Right lobe of liver (tissue), 4 donors: ENCODE data around the gene MARF1.

Experiments
- POLR2A ChIP-seq: fragments of 450-650 bp; IDR thresholded peaks from one replicate; pipeline ENCODE4 v1.6.1; 2017; ENCODE audit warnings: antibody characterized with exemption, mild to moderate bottlenecking
- TF ChIP-seq, protein P1 (sequence below), 4 donors: fragments of 200-600 bp in 3 of 4; fragments of 450-650 bp in 1 of 4; IDR thresholded peaks; one replicate each; pipeline versions ENCODE4 v1.5.1 to v1.8.0; 2016 to 2022; ENCODE audit warnings: antibody characterized with exemption in 4 of 4, mild to moderate bottlenecking in 2 of 4
- donor health status: DM: no; HTN: no; CAD: no.
- donor health status: DM: no; HTN: no; CAD: no.
- donor health status: DM: no; HTN: yes; CAD: no.

DNA sequence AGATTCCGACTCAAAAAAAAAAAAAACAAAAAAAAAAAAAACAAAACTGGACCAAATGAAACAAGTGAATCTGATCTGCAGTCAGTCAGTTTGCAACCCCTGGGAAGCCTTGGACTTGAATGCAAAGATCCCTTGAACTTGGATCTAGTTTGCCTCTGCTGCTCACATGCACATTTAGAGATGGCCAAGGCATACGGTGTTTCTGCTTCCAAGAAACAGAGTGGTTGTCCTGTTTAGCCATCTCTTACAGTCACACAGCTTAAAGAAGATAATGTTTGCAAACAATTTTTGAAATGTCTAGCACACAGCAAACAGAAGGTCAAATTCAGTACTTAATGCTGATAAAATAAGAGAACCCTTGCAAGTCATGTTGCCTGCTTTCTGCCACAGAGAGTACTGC is 11.6 kb upstream of the MARF1 start:
- TF ChIP-seq POLR2A = no peak
- TF ChIP-seq, protein P1, sequence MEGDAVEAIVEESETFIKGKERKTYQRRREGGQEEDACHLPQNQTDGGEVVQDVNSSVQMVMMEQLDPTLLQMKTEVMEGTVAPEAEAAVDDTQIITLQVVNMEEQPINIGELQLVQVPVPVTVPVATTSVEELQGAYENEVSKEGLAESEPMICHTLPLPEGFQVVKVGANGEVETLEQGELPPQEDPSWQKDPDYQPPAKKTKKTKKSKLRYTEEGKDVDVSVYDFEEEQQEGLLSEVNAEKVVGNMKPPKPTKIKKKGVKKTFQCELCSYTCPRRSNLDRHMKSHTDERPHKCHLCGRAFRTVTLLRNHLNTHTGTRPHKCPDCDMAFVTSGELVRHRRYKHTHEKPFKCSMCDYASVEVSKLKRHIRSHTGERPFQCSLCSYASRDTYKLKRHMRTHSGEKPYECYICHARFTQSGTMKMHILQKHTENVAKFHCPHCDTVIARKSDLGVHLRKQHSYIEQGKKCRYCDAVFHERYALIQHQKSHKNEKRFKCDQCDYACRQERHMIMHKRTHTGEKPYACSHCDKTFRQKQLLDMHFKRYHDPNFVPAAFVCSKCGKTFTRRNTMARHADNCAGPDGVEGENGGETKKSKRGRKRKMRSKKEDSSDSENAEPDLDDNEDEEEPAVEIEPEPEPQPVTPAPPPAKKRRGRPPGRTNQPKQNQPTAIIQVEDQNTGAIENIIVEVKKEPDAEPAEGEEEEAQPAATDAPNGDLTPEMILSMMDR (IDR thresholded peaks at IDR 0.05) = no peak
